Osteoblast (primary cell): ENCODE results near the gene DNMT3A. TPM values are rescaled to one million over a fixed set of nuclear protein-coding genes. Genes with fewer than 3 reads are reported as not detected.

ENCODE experiments used
- DNase-seq: peaks from one replicate; pipeline ENCODE4 v3.0.0; 2011; ENCODE audit warnings: low spot score, mixed read lengths; ENCODE audit not compliant: insufficient read length; ENCODE audit errors: missing footprints
- H2AFZ ChIP-seq: 2 replicates; pipeline ENCODE4 v1.6.0; 2011; ENCODE audit warnings: mild to moderate bottlenecking, low read length
- H3K27ac ChIP-seq: 2 replicates; pipeline ENCODE4 v1.5.1; 2011; ENCODE audit warnings: mild to moderate bottlenecking, low read depth, low read length, moderate library complexity
- H3K27me3 ChIP-seq: 2 replicates; pipeline ENCODE4 v1.6.0; 2012; ENCODE audit warnings: mild to moderate bottlenecking, control low read depth, inconsistent platforms, low read length, moderate library complexity; ENCODE audit not compliant: insufficient read depth
- H3K36me3 ChIP-seq: 2 replicates; pipeline ENCODE4 v1.5.1; 2011; ENCODE audit warnings: mild to moderate bottlenecking, low read length, control low read depth, moderate library complexity; ENCODE audit not compliant: insufficient read depth
- H3K4me1 ChIP-seq: 2 replicates; pipeline ENCODE4 v1.5.1; 2011; ENCODE audit warnings: mild to moderate bottlenecking, low read length, control low read depth, moderate library complexity; ENCODE audit not compliant: insufficient read depth
- H3K4me2 ChIP-seq: 2 replicates; pipeline ENCODE4 v1.6.0; 2011; ENCODE audit warnings: mild to moderate bottlenecking, low read length; ENCODE audit not compliant: insufficient read depth
- H3K4me3 ChIP-seq: fragments of 200-600 bp; sonication (generic); 3 replicates; pipeline ENCODE4 v1.5.1; 2012; ENCODE audit warnings: mild to moderate bottlenecking, low read length, inconsistent platforms; ENCODE audit not compliant: insufficient read depth
- H3K79me2 ChIP-seq: 2 replicates; pipeline ENCODE4 v1.6.0; 2012; ENCODE audit warnings: mild to moderate bottlenecking, low read length, control low read depth, inconsistent platforms; ENCODE audit not compliant: insufficient read depth
- H3K9me3 ChIP-seq: 2 replicates; pipeline ENCODE4 v1.5.1; 2011; ENCODE audit warnings: low read depth, low read length, control low read depth
- H4K20me1 ChIP-seq: 2 replicates; pipeline ENCODE4 v1.6.0; 2012; ENCODE audit warnings: mild to moderate bottlenecking, low read length, control low read depth; ENCODE audit not compliant: insufficient read depth
- total RNA-seq: library from RNA; depleted of rRNA; stranded (reverse); fragments of >200 nt; gene quantifications from 2 replicates; pipeline ENCODE4 v1.2.3, GENCODE V29; 2012
- TF ChIP-seq, protein P1 (sequence below): IDR thresholded peaks from 2 replicates; pipeline ENCODE4 v1.5.1; 2011; ENCODE audit warnings: mild to moderate bottlenecking, low read depth, low read length, moderate library complexity; ENCODE audit errors: extremely low read depth

The DNMT3A gene
- total RNA-seq, 1 donor = 18.5 TPM

DNA sequence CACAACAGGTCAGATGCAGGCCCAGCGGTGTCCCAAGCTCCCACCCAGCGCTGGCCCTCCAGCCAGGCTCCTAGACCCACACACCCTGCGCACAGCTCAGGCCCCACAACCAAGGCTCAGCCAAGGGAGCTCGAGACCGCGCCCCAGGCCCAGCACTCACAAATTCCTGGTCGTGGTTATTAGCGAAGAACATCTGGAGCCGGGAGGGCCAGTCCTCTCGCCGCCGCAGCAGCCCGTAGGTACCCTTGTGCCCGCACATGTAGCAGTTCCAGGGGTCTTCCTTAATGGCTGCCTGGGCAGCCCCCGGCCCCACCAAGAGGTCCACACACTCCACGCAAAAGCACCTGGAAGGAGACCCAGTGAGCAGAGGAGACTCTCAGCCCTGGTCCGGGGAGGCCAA is 97.7 kb downstream of the DNMT3A start:
- Histone ChIP-seq H3K4me3 (no peak overlapping the region), H2AFZ (no peak overlapping the region), H3K27me3 (no peaks in the 10 kb centered on the region), H3K36me3 (peaks cover 57% of the 10 kb centered on the region), H3K27ac (no peak overlapping the region), H3K79me2 (no peaks in the 10 kb centered on the region), H4K20me1 (no peaks in the 10 kb centered on the region), H3K4me1 (no peaks in the 10 kb centered on the region), H3K4me2 (no peak overlapping the region), H3K9me3 (no peaks in the 10 kb centered on the region)
- TF ChIP-seq, protein P1, sequence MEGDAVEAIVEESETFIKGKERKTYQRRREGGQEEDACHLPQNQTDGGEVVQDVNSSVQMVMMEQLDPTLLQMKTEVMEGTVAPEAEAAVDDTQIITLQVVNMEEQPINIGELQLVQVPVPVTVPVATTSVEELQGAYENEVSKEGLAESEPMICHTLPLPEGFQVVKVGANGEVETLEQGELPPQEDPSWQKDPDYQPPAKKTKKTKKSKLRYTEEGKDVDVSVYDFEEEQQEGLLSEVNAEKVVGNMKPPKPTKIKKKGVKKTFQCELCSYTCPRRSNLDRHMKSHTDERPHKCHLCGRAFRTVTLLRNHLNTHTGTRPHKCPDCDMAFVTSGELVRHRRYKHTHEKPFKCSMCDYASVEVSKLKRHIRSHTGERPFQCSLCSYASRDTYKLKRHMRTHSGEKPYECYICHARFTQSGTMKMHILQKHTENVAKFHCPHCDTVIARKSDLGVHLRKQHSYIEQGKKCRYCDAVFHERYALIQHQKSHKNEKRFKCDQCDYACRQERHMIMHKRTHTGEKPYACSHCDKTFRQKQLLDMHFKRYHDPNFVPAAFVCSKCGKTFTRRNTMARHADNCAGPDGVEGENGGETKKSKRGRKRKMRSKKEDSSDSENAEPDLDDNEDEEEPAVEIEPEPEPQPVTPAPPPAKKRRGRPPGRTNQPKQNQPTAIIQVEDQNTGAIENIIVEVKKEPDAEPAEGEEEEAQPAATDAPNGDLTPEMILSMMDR = no peak
- DNase-seq = peak; percentile 27

DNA sequence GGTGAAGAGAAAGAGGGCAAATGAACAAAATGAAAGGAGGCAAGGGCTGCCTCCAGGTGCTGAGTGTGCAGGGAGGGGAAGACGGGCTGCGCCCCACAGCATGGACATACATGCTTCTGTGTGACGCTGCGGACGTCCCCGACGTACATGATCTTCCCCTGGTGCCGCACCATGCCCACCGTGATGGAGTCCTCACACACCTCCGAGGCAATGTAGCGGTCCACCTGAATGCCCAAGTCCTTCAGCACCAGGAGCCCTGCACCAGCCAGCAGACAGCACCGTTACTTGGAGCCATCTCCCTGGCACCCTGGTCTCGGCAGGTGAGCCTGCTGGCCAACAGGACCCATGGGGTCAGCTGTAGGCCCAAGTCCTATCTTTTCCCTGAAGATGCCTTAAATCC is 100.3 kb downstream of the DNMT3A start:
- Histone ChIP-seq H4K20me1 (no peaks in the 10 kb centered on the region), H3K4me2 (no peak overlapping the region), H3K79me2 (no peaks in the 10 kb centered on the region), H3K4me1 (no peaks in the 10 kb centered on the region), H3K27ac (no peak overlapping the region), H3K27me3 (no peaks in the 10 kb centered on the region), H2AFZ (no peak overlapping the region), H3K9me3 (no peaks in the 10 kb centered on the region), H3K4me3 (no peak overlapping the region), H3K36me3 (peaks cover 49% of the 10 kb centered on the region)
- peak; percentile 41 for DNase-seq
- TF ChIP-seq, protein P1 = no peak

DNA sequence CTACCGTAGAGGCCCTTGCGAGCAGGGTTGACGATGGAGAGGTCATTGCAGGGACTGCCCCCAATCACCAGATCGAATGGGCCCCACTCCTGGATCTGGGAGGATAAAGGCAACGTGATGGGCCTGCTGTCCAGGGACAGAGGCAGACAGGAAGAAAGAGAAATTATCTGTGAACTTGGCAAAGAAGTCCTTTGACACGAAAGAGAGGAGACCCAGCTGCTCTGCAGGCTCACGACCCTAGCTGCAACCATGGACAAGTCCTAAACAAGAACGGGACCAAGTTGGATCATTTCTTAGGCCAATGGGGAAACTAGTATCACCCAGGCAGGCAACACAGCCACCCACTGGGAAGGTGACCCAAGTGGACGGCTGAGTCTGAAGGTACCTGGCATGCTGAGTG is 101.1 kb downstream of the DNMT3A start:
- no peak overlapping the region for H2AFZ ChIP-seq
- H3K27me3 ChIP-seq = no peaks in the 10 kb centered on the region
- H3K4me2 ChIP-seq = no peak overlapping the region
- H3K9me3 ChIP-seq = no peaks in the 10 kb centered on the region
- H3K27ac ChIP-seq = no peak overlapping the region
- no peaks in the 10 kb centered on the region for H3K4me1 ChIP-seq
- no peak overlapping the region for H3K4me3 ChIP-seq
- H3K36me3 ChIP-seq = peaks cover 47% of the 10 kb centered on the region
- TF ChIP-seq, protein P1 = no peak
- DNase-seq = no peak
- no peaks in the 10 kb centered on the region for H4K20me1 ChIP-seq
- H3K79me2 ChIP-seq = no peaks in the 10 kb centered on the region

DNA sequence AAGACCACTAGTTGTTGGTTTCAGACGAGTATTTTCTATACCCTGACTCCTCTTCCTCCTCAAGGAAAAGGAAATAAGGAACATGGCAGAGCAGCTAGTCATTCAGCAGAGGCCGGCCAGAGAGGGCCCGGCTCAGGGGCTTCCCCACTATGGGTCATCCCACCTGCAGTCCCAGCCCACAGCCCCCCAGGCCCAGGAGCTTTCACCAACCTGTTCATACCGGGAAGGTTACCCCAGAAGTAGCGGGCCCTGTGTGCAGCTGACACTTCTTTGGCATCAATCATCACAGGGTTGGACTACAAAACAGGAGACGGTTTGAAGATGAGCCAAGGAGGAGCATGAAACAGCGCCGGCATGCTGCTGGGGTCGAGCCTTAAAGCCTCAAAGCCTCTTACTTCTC is 102.8 kb downstream of the DNMT3A start:
- Histone ChIP-seq H3K4me1 (peaks cover 8% of the 10 kb centered on the region), H3K27ac (no peak overlapping the region), H3K4me2 (no peak overlapping the region), H3K4me3 (no peak overlapping the region), H3K79me2 (no peaks in the 10 kb centered on the region), H3K36me3 (peaks cover 48% of the 10 kb centered on the region), H3K9me3 (no peaks in the 10 kb centered on the region), H2AFZ (no peak overlapping the region), H4K20me1 (no peaks in the 10 kb centered on the region), H3K27me3 (no peaks in the 10 kb centered on the region)
- TF ChIP-seq, protein P1 = no peak
- DNase-seq = peak; percentile 71
